Liver (tissue), 9 donors: ENCODE measurements around the gene LARGE1. TPM values are rescaled to one million over a fixed set of nuclear protein-coding genes. Genes with fewer than 3 reads are reported as not detected.

Source experiments
- DNase-seq: peaks from one replicate; pipeline ENCODE4 v3.0.0-alpha.2; 2017; ENCODE audit warnings: low spot score
- H3K27ac ChIP-seq, 2 donors: one replicate each; pipeline ENCODE4 v1.7.0; 2013; ENCODE audit warnings: inconsistent platforms in 2 of 2, low read length in 2 of 2, control low read depth in 1 of 2, low read depth in 1 of 2, mild to moderate bottlenecking in 1 of 2
- H3K27me3 ChIP-seq, 4 donors: one replicate each; pipeline versions ENCODE4 v1.6.1 to v1.7.0; 2013; ENCODE audit warnings: low read length in 3 of 4, inconsistent platforms in 1 of 4, mild to moderate bottlenecking in 1 of 4, moderate library complexity in 1 of 4; ENCODE audit not compliant: control insufficient read depth in 4 of 4, insufficient read depth in 4 of 4
- H3K36me3 ChIP-seq, 4 donors: one replicate each; pipeline versions ENCODE4 v1.6.1 to v1.7.0; 2013; ENCODE audit warnings: low read length in 3 of 4, mild to moderate bottlenecking in 3 of 4, low read depth in 1 of 4, moderate library complexity in 1 of 4; ENCODE audit not compliant: control insufficient read depth in 4 of 4, insufficient read depth in 3 of 4
- H3K4me1 ChIP-seq, 4 donors: one replicate each; pipeline versions ENCODE4 v1.6.1 to v1.7.0; 2013; ENCODE audit warnings: low read length in 3 of 4, mild to moderate bottlenecking in 3 of 4, moderate library complexity in 1 of 4; ENCODE audit not compliant: control insufficient read depth in 4 of 4, insufficient read depth in 4 of 4
- H3K4me3 ChIP-seq, 3 donors: one replicate each; pipeline versions ENCODE4 v1.6.1 to v1.7.0; 2013; ENCODE audit warnings: low read length in 3 of 3, control low read depth in 1 of 3, low read depth in 1 of 3, mild to moderate bottlenecking in 1 of 3
- H3K9ac ChIP-seq, 2 donors: one replicate each; pipeline ENCODE4 v1.7.0; 2013; ENCODE audit warnings: low read length in 2 of 2, mild to moderate bottlenecking in 2 of 2, moderate library complexity in 2 of 2, control low read depth in 1 of 2, low read depth in 1 of 2
- H3K9me3 ChIP-seq, 4 donors: one replicate each; pipeline versions ENCODE4 v1.6.1 to v1.7.0; 2013; ENCODE audit warnings: low read length in 3 of 4; ENCODE audit not compliant: control insufficient read depth in 4 of 4
- ATF3 ChIP-seq: IDR thresholded peaks from 2 replicates; pipeline ENCODE4 v1.6.1; 2016; ENCODE audit warnings: antibody characterized with exemption
- CTCF ChIP-seq: fragments of 150-350 bp; IDR thresholded peaks from 2 replicates; pipeline ENCODE4 v1.5.1; 2017; ENCODE audit warnings: improper control_type of control experiment, low read depth, low read length; ENCODE audit not compliant: missing input control
- EGR1 ChIP-seq, 2 donors: IDR thresholded peaks; 2 replicates each; pipeline ENCODE4 v1.6.1; 2016 to 2018; ENCODE audit warnings: antibody characterized with exemption in 2 of 2, low read depth in 2 of 2
- FOXA1 ChIP-seq: IDR thresholded peaks from 2 replicates; pipeline ENCODE4 v1.6.1; 2016; ENCODE audit warnings: antibody characterized with exemption
- HNF4A ChIP-seq, 2 donors: conservative IDR thresholded peaks; 2 replicates each; pipeline ENCODE4 v1.6.1; 2016; ENCODE audit warnings: antibody characterized with exemption in 2 of 2, mild to moderate bottlenecking in 2 of 2
- HNF4G ChIP-seq: IDR thresholded peaks from 2 replicates; pipeline ENCODE4 v1.6.1; 2016; ENCODE audit warnings: antibody characterized with exemption
- JUND ChIP-seq, 2 donors: IDR thresholded peaks; 2 replicates each; pipeline ENCODE4 v1.6.1; 2016; ENCODE audit warnings: antibody characterized with exemption in 2 of 2
- NR2F2 ChIP-seq: IDR thresholded peaks from 2 replicates; pipeline ENCODE4 v1.6.1; 2016; ENCODE audit warnings: antibody characterized with exemption
- RAD21 ChIP-seq, 2 donors: IDR thresholded peaks; 2 replicates each; pipeline ENCODE4 v1.6.1; 2016; ENCODE audit warnings: antibody characterized with exemption in 2 of 2, mild to moderate bottlenecking in 2 of 2
- REST ChIP-seq: IDR thresholded peaks from 2 replicates; pipeline ENCODE4 v1.6.1; 2016; ENCODE audit warnings: antibody characterized with exemption, mild to moderate bottlenecking
- RXRA ChIP-seq, 2 donors: IDR thresholded peaks; 2 replicates each; pipeline ENCODE4 v1.6.1; 2017 to 2018; ENCODE audit warnings: antibody characterized with exemption in 2 of 2, mild to moderate bottlenecking in 1 of 2
- SP1 ChIP-seq: IDR thresholded peaks from 2 replicates; pipeline ENCODE4 v1.6.1; 2018; ENCODE audit warnings: antibody characterized with exemption, mild to moderate bottlenecking
- TAF1 ChIP-seq: conservative IDR thresholded peaks from 2 replicates; pipeline ENCODE4 v1.6.1; 2016; ENCODE audit warnings: antibody characterized with exemption, mild to moderate bottlenecking
- ZBTB33 ChIP-seq: IDR thresholded peaks from 2 replicates; pipeline ENCODE4 v1.6.1; 2016; ENCODE audit warnings: antibody characterized with exemption
- WGBS: extraction: QIAGEN DNeasy Blood & Tissue Kit; methylation state at CpG from one replicate; pipeline ENCODE4 v1.1.7; 2013; 5-methylcytosine and 5-hydroxymethylcytosine counted together
- polyA plus RNA-seq, 2 donors: library from polyadenylated mRNA; stranded (reverse) in 1 of 2; unstranded in 1 of 2; fragments of 200-250 nt in 1 of 2; fragments of >200 nt in 1 of 2; fragmentation: Nextera tagmentation in 1 of 2; extraction: Ambion mirVana in 1 of 2; gene quantifications; one replicate each; pipeline versions ENCODE4 v1.2.1 to v1.2.3, GENCODE V29; 2013 to 2015
- total RNA-seq, 2 donors: library from RNA; depleted of rRNA; stranded (reverse); fragments of >200 nt; gene quantifications; one replicate each; pipeline ENCODE4 v1.2.3, GENCODE V29; 2014
- donor health status: healthy.
- donor health status: healthy.
- donor health status: healthy.
- donor health status: healthy.
- donor health status: healthy.

LARGE1 gene
- total and polyA plus RNA-seq, 4 donors = 2.3 to 14.1 (median 5.7) TPM

GRCh38 chr22:33746501-33746928 is 173.8 kb downstream of the LARGE1 start (continued):
- peak; percentile 63 for TF ChIP-seq REST
- peak; percentile 48 for TF ChIP-seq RAD21 (IDR thresholded peaks at IDR 0.05)
- TF ChIP-seq EGR1 (IDR thresholded peaks at IDR 0.05; ENCODE audit: low read depth in 2 of 2) = no peak
- TF ChIP-seq RXRA (IDR thresholded peaks at IDR 0.05) = peak; percentile 27 to 85
- TF ChIP-seq ATF3 = no peak
- TF ChIP-seq NR2F2 = no peak

- DNase-seq = no peak
- no peaks in the 10 kb centered on the region for H3K27me3 ChIP-seq
- no peaks in the 10 kb centered on the region for H3K9me3 ChIP-seq
- peaks cover 9 to 24% (median 19%) of the 10 kb centered on the region in 4 donors for H3K4me1 ChIP-seq
- 94% methylated on average over 7 of the region's 7 CpGs for WGBS
- H3K27ac ChIP-seq = no peak overlapping the region
- H3K4me3 ChIP-seq = no peak overlapping the region
- H3K36me3 ChIP-seq = no peaks in the 10 kb centered on the region
- TF ChIP-seq HNF4A (conservative IDR thresholded peaks at IDR 0.05) (no peak), JUND (IDR thresholded peaks at IDR 0.05) (no peak), RXRA (IDR thresholded peaks at IDR 0.05) (no peak), NR2F2 (no peak), CTCF (no peak), EGR1 (IDR thresholded peaks at IDR 0.05; ENCODE audit: low read depth in 2 of 2) (no peak), HNF4G (no peak)
- no peak overlapping the region for H3K9ac ChIP-seq
Observed at GRCh38 chr22:33745501-33745900, 174.8 kb downstream of the LARGE1 start.

GRCh38 chr22:33743756-33744155 is 176.5 kb downstream of the LARGE1 start:
- Histone ChIP-seq H3K4me1 (peaks cover 9 to 24% (median 19%) of the 10 kb centered on the region in 4 donors), H3K27me3 (no peaks in the 10 kb centered on the region), H3K9me3 (no peaks in the 10 kb centered on the region), H3K27ac (no peak overlapping the region), H3K9ac (no peak overlapping the region), H3K4me3 (no peak overlapping the region), H3K36me3 (no peaks in the 10 kb centered on the region)
- 96% methylated on average over 5 of the region's 5 CpGs for WGBS
- DNase-seq = no peak
- TF ChIP-seq CTCF (no peak), JUND (IDR thresholded peaks at IDR 0.05) (no peak), SP1 (no peak), FOXA1 (no peak), ZBTB33 (no peak), REST (no peak), EGR1 (IDR thresholded peaks at IDR 0.05; ENCODE audit: low read depth in 2 of 2) (no peak), TAF1 (no peak), NR2F2 (no peak), HNF4G (no peak), RAD21 (IDR thresholded peaks at IDR 0.05) (no peak), RXRA (IDR thresholded peaks at IDR 0.05) (no peak), ATF3 (no peak)
